HepG2 (cell line): ENCODE results near the gene CSNK1D. TPM values are rescaled to one million over a fixed set of nuclear protein-coding genes. Genes with fewer than 3 reads are reported as not detected.

ENCODE experiments used
- CAMTA2 ChIP-seq: sonication (generic); formaldehyde crosslinking; IDR thresholded peaks from 2 replicates; pipeline ENCODE4 v1.4.0; 2020; ENCODE audit warnings: mild to moderate bottlenecking, missing genetic modification reagents, borderline replicate concordance
- HNF1A ChIP-seq, 2 experiments: sonication (generic) in 1 of 2; formaldehyde crosslinking in 1 of 2; IDR thresholded peaks; 2 replicates each; pipeline versions ENCODE4 v1.4.0 to v1.6.1; 2016 to 2020; ENCODE audit warnings: borderline replicate concordance in 1 of 2, low read depth in 1 of 2, mild to moderate bottlenecking in 1 of 2, missing genetic modification reagents in 1 of 2
- IKZF4 ChIP-seq: sonication (generic); formaldehyde crosslinking; IDR thresholded peaks from 2 replicates; pipeline ENCODE4 v1.5.1; 2020; ENCODE audit warnings: borderline replicate concordance, mild to moderate bottlenecking, low read depth, missing genetic modification reagents; ENCODE audit errors: not compliant biosample characterization
- JUN ChIP-seq: sonication (generic); formaldehyde crosslinking; IDR thresholded peaks from 2 replicates; pipeline ENCODE4 v1.4.0; 2020; ENCODE audit warnings: mild to moderate bottlenecking, missing genetic modification reagents
- MAX ChIP-seq: IDR thresholded peaks from 2 replicates; pipeline ENCODE4 v1.6.1; 2012; ENCODE audit warnings: inconsistent platforms
- MYNN ChIP-seq: sonication (generic); formaldehyde crosslinking; IDR thresholded peaks from 2 replicates; pipeline ENCODE4 v1.4.0; 2020; ENCODE audit warnings: mild to moderate bottlenecking, low read depth, missing genetic modification reagents
- NR0B2 ChIP-seq: sonication (generic); formaldehyde crosslinking; IDR thresholded peaks from 2 replicates; pipeline ENCODE4 v1.4.0; 2020; ENCODE audit warnings: mild to moderate bottlenecking, missing genetic modification reagents
- PHF20 ChIP-seq: sonication (generic); formaldehyde crosslinking; IDR thresholded peaks from 2 replicates; pipeline ENCODE4 v1.5.0; 2020; ENCODE audit warnings: mild to moderate bottlenecking, missing genetic modification reagents
- RNF2 ChIP-seq: fragments of 450-650 bp; conservative IDR thresholded peaks from 2 replicates; pipeline ENCODE4 v1.6.1; 2016; ENCODE audit warnings: low read depth
- TEAD2 ChIP-seq: sonication (generic); formaldehyde crosslinking; IDR thresholded peaks from 2 replicates; pipeline ENCODE4 v1.9.0; 2021; ENCODE audit warnings: missing genetic modification reagents
- TRIM24 ChIP-seq: sonication (generic); formaldehyde crosslinking; IDR thresholded peaks from 2 replicates; pipeline ENCODE4 v1.8.0; 2022; ENCODE audit warnings: mild to moderate bottlenecking, missing genetic modification reagents
- ZBTB34 ChIP-seq: sonication (generic); formaldehyde crosslinking; IDR thresholded peaks from 2 replicates; pipeline ENCODE4 v1.8.0; 2022; ENCODE audit warnings: mild to moderate bottlenecking, missing genetic modification reagents
- ZBTB39 ChIP-seq: sonication (generic); formaldehyde crosslinking; IDR thresholded peaks from 2 replicates; pipeline ENCODE4 v1.5.0; 2020; ENCODE audit warnings: missing genetic modification reagents
- ZFP91 ChIP-seq: sonication (generic); formaldehyde crosslinking; IDR thresholded peaks from 2 replicates; pipeline ENCODE4 v1.9.0; 2022; ENCODE audit warnings: missing genetic modification reagents, mild to moderate bottlenecking, borderline replicate concordance
- ZNF235 ChIP-seq: sonication (generic); formaldehyde crosslinking; IDR thresholded peaks from 2 replicates; pipeline ENCODE4 v1.8.1; 2023; ENCODE audit warnings: mild to moderate bottlenecking, missing genetic modification reagents, borderline replicate concordance
- ZNF558 ChIP-seq: sonication (generic); formaldehyde crosslinking; IDR thresholded peaks from 2 replicates; pipeline ENCODE4 v1.9.0; 2022; ENCODE audit warnings: mild to moderate bottlenecking, missing genetic modification reagents, borderline replicate concordance
- ZNF589 ChIP-seq: sonication (generic); formaldehyde crosslinking; conservative IDR thresholded peaks from 2 replicates; pipeline ENCODE4 v1.8.0; 2022; ENCODE audit warnings: mild to moderate bottlenecking, moderate library complexity, missing genetic modification reagents
- ZNF850 ChIP-seq: sonication (generic); formaldehyde crosslinking; conservative IDR thresholded peaks from 2 replicates; pipeline ENCODE4 v1.9.0; 2021; ENCODE audit warnings: mild to moderate bottlenecking, missing genetic modification reagents
- polyA plus RNA-seq, 8 experiments: library from polyadenylated mRNA; depleted of rRNA in 3 of 8; stranded (reverse) in 7 of 8; unstranded in 1 of 8; fragments of >200 nt; fragmentation: Illumina TruSeq in 4 of 8; extraction: Trizol in 4 of 8; gene quantifications; 2 replicates each; pipeline versions ENCODE4 v1.2.1 to v1.2.3, GENCODE V29; 2011 to 2016; ENCODE audit warnings: low read depth in 4 of 8, missing spikeins in 1 of 8, mixed read lengths in 1 of 8; ENCODE audit not compliant: insufficient read depth in 1 of 8
- total RNA-seq, 5 experiments: library from RNA; depleted of rRNA; stranded (reverse); fragments of >200 nt; fragmentation: Illumina TruSeq; extraction: Trizol; gene quantifications; 2 replicates each; pipeline ENCODE4 v1.2.3, GENCODE V29; 2016; ENCODE audit warnings: low read depth in 1 of 5

The CSNK1D gene
- total and polyA plus RNA-seq, 2 of the 13 experiments (the other 11 are each of a cell fraction or from before 2014, with no cell fraction given), result 31.5 to 128 TPM

GRCh38 chr17:82319619-82320062 lies 46.1 kb upstream of the CSNK1D start (continued):
- peak; percentile 11; the same call in 1 of the 2 replicates for TF ChIP-seq NR0B2 (CRISPR knock-in tag)
- TF ChIP-seq MAX, result peak; percentile 34; the same call in 1 of the 2 replicates
- no peak for TF ChIP-seq ZBTB34 (CRISPR knock-in tag)
- TF ChIP-seq CAMTA2 (CRISPR knock-in tag), result no peak
- no peak for TF ChIP-seq MYNN (CRISPR knock-in tag)
- TF ChIP-seq IKZF4 (CRISPR knock-in tag), result peak; percentile 2
- TF ChIP-seq TRIM24, result peak; percentile 77; the same call in 1 of the 2 replicates
- 0 out of 2 replicates have a peak, but pooled peaks have one; percentile 11 for TF ChIP-seq PHF20 (CRISPR knock-in tag)
- 0 out of 2 replicates have a peak, but pooled peaks have one; percentile 11 for TF ChIP-seq JUN
- TF ChIP-seq ZNF558, result 0 out of 2 replicates have a peak, but pooled peaks have one; percentile 34
- TF ChIP-seq ZNF235 (CRISPR knock-in tag), result no peak
- TF ChIP-seq ZFP91, result peak; percentile 75; the same call in 1 of the 2 replicates
- TF ChIP-seq ZBTB39 (CRISPR knock-in tag), result peak; percentile 82; the same call in 1 of the 2 replicates
- no peak for TF ChIP-seq HNF1A (IDR thresholded peaks at IDR 0.05; ENCODE audit: low read depth)
- 0 out of 2 replicates have a peak, but pooled peaks have one; percentile 37 for TF ChIP-seq HNF1A (CRISPR knock-in tag; IDR thresholded peaks at IDR 0.05; ENCODE audit: borderline replicate concordance)
- no peak for TF ChIP-seq RNF2
- no peak for TF ChIP-seq ZNF850
- TF ChIP-seq TEAD2 (CRISPR knock-in tag), result no peak
- 0 out of 2 replicates have a peak, but pooled peaks have one; percentile 41 for TF ChIP-seq ZNF589 (CRISPR knock-in tag)
